ENCODE data around the gene SLC11A2.

The SLC11A2 gene

GRCh38 chr12:51065530-51065929 lies 39.3 kb upstream of the SLC11A2 start:
- TF ChIP-seq, protein P1, sequence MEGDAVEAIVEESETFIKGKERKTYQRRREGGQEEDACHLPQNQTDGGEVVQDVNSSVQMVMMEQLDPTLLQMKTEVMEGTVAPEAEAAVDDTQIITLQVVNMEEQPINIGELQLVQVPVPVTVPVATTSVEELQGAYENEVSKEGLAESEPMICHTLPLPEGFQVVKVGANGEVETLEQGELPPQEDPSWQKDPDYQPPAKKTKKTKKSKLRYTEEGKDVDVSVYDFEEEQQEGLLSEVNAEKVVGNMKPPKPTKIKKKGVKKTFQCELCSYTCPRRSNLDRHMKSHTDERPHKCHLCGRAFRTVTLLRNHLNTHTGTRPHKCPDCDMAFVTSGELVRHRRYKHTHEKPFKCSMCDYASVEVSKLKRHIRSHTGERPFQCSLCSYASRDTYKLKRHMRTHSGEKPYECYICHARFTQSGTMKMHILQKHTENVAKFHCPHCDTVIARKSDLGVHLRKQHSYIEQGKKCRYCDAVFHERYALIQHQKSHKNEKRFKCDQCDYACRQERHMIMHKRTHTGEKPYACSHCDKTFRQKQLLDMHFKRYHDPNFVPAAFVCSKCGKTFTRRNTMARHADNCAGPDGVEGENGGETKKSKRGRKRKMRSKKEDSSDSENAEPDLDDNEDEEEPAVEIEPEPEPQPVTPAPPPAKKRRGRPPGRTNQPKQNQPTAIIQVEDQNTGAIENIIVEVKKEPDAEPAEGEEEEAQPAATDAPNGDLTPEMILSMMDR (IDR thresholded peaks at IDR 0.05; ENCODE audit: insufficient read depth, low read length, missing control alignments) = no peak
- POLR2A ChIA-PET = no interaction called here
- CTCF ChIA-PET = interaction anchor here (1.1 kb wide), 1 partner anchor 17 kb away, joined by 3 read pairs; no protein-coding TSS in a partner anchor
- DNase-seq (ENCODE audit: low read depth, low spot score) = no peak
- no peak overlapping the region for H3K4me3 ChIP-seq (ENCODE audit: low read depth, low read length)

- no peak overlapping the region for H3K4me3 ChIP-seq (ENCODE audit: low read depth, low read length)
- TF ChIP-seq, protein P1 (IDR thresholded peaks at IDR 0.05; ENCODE audit: insufficient read depth, low read length, missing control alignments) = no peak
- DNase-seq (ENCODE audit: low read depth, low spot score) = no peak
- ChIA-PET CTCF (interaction anchor here (1.0 to 2.0 kb wide), 5 partner anchors 8 to 289 kb away, joined by 3 to 6 read pairs (median 4); no protein-coding TSS in a partner anchor), POLR2A (interaction anchor here (0.6 to 1.0 kb wide), 2 partner anchors 8 to 566 kb away, joined by 3 read pairs; no protein-coding TSS in a partner anchor)
Observed at GRCh38 chr12:51062631-51063397, 36.6 kb upstream of the SLC11A2 start.

- TF ChIP-seq, protein P1 (IDR thresholded peaks at IDR 0.05; ENCODE audit: insufficient read depth, low read length, missing control alignments) = no peak
- H3K4me3 ChIP-seq (ENCODE audit: low read depth, low read length) = no peak overlapping the region
- ChIA-PET CTCF (no interaction called here), POLR2A (no interaction called here)
- DNase-seq (ENCODE audit: low read depth, low spot score) = no peak
Observed at GRCh38 chr12:51059086-51059485, 32.9 kb upstream of the SLC11A2 start.

DNA sequence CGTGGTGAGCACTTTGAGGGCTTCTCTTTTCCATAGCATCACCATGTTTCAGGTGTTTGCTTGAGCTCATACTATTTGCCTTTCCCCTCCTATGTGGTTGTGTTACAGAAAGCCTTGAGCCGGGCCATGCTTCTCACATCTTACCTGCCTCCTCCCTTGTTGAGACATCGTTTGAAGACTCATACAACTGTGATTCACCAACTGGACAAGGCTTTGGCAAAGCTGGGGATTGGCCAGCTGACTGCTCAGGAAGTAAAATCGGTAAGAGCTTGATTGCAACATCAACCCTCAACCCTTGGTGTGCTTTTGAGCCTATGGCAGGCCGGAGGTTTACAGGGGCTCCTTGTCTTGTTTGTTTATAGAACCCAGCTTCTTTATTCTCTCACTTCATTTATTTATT lies 30.1 kb upstream of the SLC11A2 start:
- CTCF ChIA-PET = interaction anchor here (1.0 to 1.2 kb wide), 3 partner anchors 9 to 291 kb away, joined by 4 to 6 read pairs (median 4); no protein-coding TSS in a partner anchor
- no peak for DNase-seq (ENCODE audit: low read depth, low spot score)
- TF ChIP-seq, protein P1 (IDR thresholded peaks at IDR 0.05; ENCODE audit: insufficient read depth, low read length, missing control alignments) = no peak
- POLR2A ChIA-PET = no interaction called here
- H3K4me3 ChIP-seq (ENCODE audit: low read depth, low read length) = no peak overlapping the region

DNA sequence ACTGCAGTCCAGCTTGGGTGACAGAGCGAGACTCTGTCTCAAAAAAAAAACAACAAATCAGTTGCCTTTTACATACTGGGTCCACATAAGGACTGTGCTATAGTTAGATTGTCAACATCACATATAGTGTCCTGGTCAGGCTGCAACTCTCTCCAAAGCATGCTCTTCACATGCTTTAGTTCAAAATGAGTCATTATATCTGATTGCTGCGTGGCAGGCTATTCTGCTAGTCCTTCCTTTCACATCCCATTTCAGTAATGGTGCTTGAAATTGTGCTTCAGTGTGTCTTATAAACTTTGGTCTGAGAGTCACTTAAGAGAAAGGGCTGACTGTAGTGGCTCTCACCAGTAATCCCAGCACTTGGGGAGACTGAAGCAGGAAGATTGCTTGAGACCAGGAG lies 28.9 kb upstream of the SLC11A2 start:
- H3K4me3 ChIP-seq (ENCODE audit: low read depth, low read length) = no peak overlapping the region
- ChIA-PET CTCF (interaction anchor here (1.2 kb wide), 1 partner anchor 287 kb away, joined by 5 read pairs; no protein-coding TSS in a partner anchor), POLR2A (interaction anchor here (1.2 kb wide), 1 partner anchor 8 kb away, joined by 3 read pairs; no protein-coding TSS in a partner anchor)
- DNase-seq (ENCODE audit: low read depth, low spot score) = no peak
- TF ChIP-seq, protein P1 (IDR thresholded peaks at IDR 0.05; ENCODE audit: insufficient read depth, low read length, missing control alignments) = no peak

GRCh38 chr12:51051787-51052186 lies 25.6 kb upstream of the SLC11A2 start:
- TF ChIP-seq, protein P1 (IDR thresholded peaks at IDR 0.05; ENCODE audit: insufficient read depth, low read length, missing control alignments) = no peak
- H3K4me3 ChIP-seq (ENCODE audit: low read depth, low read length) = no peak overlapping the region
- POLR2A ChIA-PET = no interaction called here
- CTCF ChIA-PET = interaction anchor here (0.6 to 2.0 kb wide), 5 partner anchors 8 to 287 kb away, joined by 3 to 5 read pairs (median 3); no protein-coding TSS in a partner anchor
- no peak for DNase-seq (ENCODE audit: low read depth, low spot score)
